K562 (cell line): ENCODE results near the gene SUPT20HL1. TPM values are rescaled to one million over a fixed set of nuclear protein-coding genes. Genes with fewer than 3 reads are reported as not detected.

ENCODE experiments used
- ATAC-seq: fragments of 200-7000 bp; cut with Tn5 transposase; 3 replicates; pipeline ENCODE4 v1.9.1; 2020; ENCODE audit warnings: moderate library complexity
- BruUV-seq: library from RNA; stranded (reverse); fragments of 400-500 nt; replicated peaks from 2 replicates; lab custom pipeline; 2021; lab: Mats Ljungman, UMichigan
- CTCF ChIA-PET: fragments of 300-600 bp; formaldehyde crosslinking; extraction: SDS; loops from one replicate; lab custom pipeline; 2021; ENCODE audit warnings: low intra/inter-chr PET ratio; lab: Yijun Ruan, JAX
- POLR2A ChIA-PET: fragments of 300-600, 350-650 bp; sonication (Branson Sonifier 250); formaldehyde crosslinking; extraction: SDS; loops from one replicate; lab custom pipeline; 2021; ENCODE audit warnings: antibody characterized with exemption, inconsistent platforms; lab: Yijun Ruan, JAX
- DNase-seq, 4 experiments: peaks; one replicate each; pipeline versions ENCODE4 v3.0.0 to v3.0.0-alpha.2; 2011 to 2018; ENCODE audit warnings: low spot score in 3 of 4, mixed read lengths in 3 of 4; ENCODE audit errors: extremely low read depth in 1 of 4
- FAIRE-seq: peaks from 2 replicates; lab custom pipeline; 2011; peaks lifted over from hg19 to GRCh38; lab: Jason Lieb, UNC
- H2AFZ ChIP-seq: 2 replicates; pipeline ENCODE4 v1.6.0; 2011; ENCODE audit warnings: low read depth, low read length, control low read depth, inconsistent platforms
- H3K27ac ChIP-seq: fragments of 200-600 bp; 3 replicates; pipeline ENCODE4 v1.8.0; 2011; ENCODE audit warnings: low read depth, mild to moderate bottlenecking, control low read depth, inconsistent platforms, low read length, moderate library complexity, mixed read lengths; ENCODE audit errors: extremely low read depth
- H3K27me3 ChIP-seq, 2 experiments: fragments of 300-600 bp in 1 of 2; 2 replicates in 1 of 2; 3 replicates in 1 of 2; pipeline versions ENCODE4 v1.6.0 to v1.8.0; 2011; ENCODE audit warnings: inconsistent platforms in 2 of 2, low read length in 2 of 2, mild to moderate bottlenecking in 1 of 2, mixed read lengths in 1 of 2, moderate library complexity in 1 of 2; ENCODE audit not compliant: control insufficient read depth in 2 of 2, insufficient read depth in 2 of 2
- H3K36me3 ChIP-seq: fragments of 300-600 bp; 3 replicates; pipeline ENCODE4 v1.8.0; 2011; ENCODE audit warnings: mild to moderate bottlenecking, low read length, inconsistent platforms; ENCODE audit not compliant: control insufficient read depth, insufficient read depth
- H3K4me1 ChIP-seq, 2 experiments: fragments of 200-600 bp in 1 of 2; replicated peaks in 1 of 2; 2 replicates in 1 of 2; 3 replicates in 1 of 2; pipeline versions ENCODE4 v1.5.1 to v1.8.0; 2011; ENCODE audit warnings: inconsistent platforms in 2 of 2, low read length in 2 of 2, mild to moderate bottlenecking in 1 of 2, mixed read lengths in 1 of 2, moderate library complexity in 1 of 2; ENCODE audit not compliant: control insufficient read depth in 2 of 2, insufficient read depth in 2 of 2
- H3K4me2 ChIP-seq: 2 replicates; pipeline ENCODE4 v1.6.1; 2011; ENCODE audit warnings: low read length, control low read depth, inconsistent platforms, mixed read lengths; ENCODE audit not compliant: insufficient read depth
- H3K4me3 ChIP-seq: fragments of 200-600 bp; sonication (generic), shearing (Covaris generic); 2 replicates; pipeline ENCODE4 v1.5.1; 2016; ENCODE audit warnings: control low read depth, inconsistent platforms
- H3K79me2 ChIP-seq: fragments of 200-600 bp; 3 replicates; pipeline ENCODE4 v1.8.0; 2011; ENCODE audit warnings: low read length, inconsistent platforms; ENCODE audit not compliant: control insufficient read depth, insufficient read depth
- H3K9ac ChIP-seq, 2 experiments: 2 replicates each; pipeline versions ENCODE4 v1.6.0 to v1.6.1; 2011; ENCODE audit warnings: low read depth in 2 of 2, low read length in 2 of 2, control low read depth in 1 of 2, inconsistent platforms in 1 of 2, mild to moderate bottlenecking in 1 of 2, mixed read lengths in 1 of 2; ENCODE audit not compliant: insufficient read depth in 1 of 2
- H3K9me1 ChIP-seq: one replicate; pipeline ENCODE4 v1.6.0; 2011; ENCODE audit warnings: inconsistent platforms, mild to moderate bottlenecking, low read length, moderate library complexity; ENCODE audit not compliant: control insufficient read depth, insufficient read depth
- H3K9me3 ChIP-seq: replicated peaks from 2 replicates; pipeline ENCODE4 v1.5.1; 2011; ENCODE audit warnings: low read depth, low read length, inconsistent platforms; ENCODE audit not compliant: control insufficient read depth, insufficient read depth
- H4K20me1 ChIP-seq: replicated peaks from 2 replicates; pipeline ENCODE4 v1.6.1; 2011; ENCODE audit warnings: low read length, inconsistent platforms, mixed read lengths; ENCODE audit not compliant: control insufficient read depth, insufficient read depth
- CREM ChIP-seq: IDR thresholded peaks from 2 replicates; pipeline ENCODE4 v1.6.1; 2014; ENCODE audit warnings: antibody characterized with exemption, low read depth
- ETV6 ChIP-seq, 3 experiments: fragments of 150-350 bp in 1 of 3; sonication (generic) in 1 of 3; formaldehyde crosslinking in 1 of 3; IDR thresholded peaks; 2 replicates each; pipeline versions ENCODE4 v1.6.1 to v1.8.0; 2014 to 2022; ENCODE audit warnings: borderline replicate concordance in 2 of 3, low read depth in 2 of 3, antibody characterized with exemption in 1 of 3, low read length in 1 of 3, mild to moderate bottlenecking in 1 of 3, missing genetic modification reagents in 1 of 3
- NFIX ChIP-seq: fragments of 250-450 bp; sonication (Bioruptor Pico); IDR thresholded peaks from 2 replicates; pipeline ENCODE4 v1.4.0; 2020; ENCODE audit warnings: low read depth, mild to moderate bottlenecking, moderate library complexity
- OTX1 ChIP-seq: fragments of 450-650 bp; formaldehyde crosslinking; IDR thresholded peaks from 2 replicates; pipeline ENCODE4 v1.4.0; 2022; ENCODE audit warnings: mild to moderate bottlenecking
- SAP30 ChIP-seq: fragments of 200-600 bp; sonication (generic); IDR thresholded peaks from 2 replicates; pipeline ENCODE4 v1.6.1; 2012; ENCODE audit warnings: borderline replicate concordance, low read depth, mild to moderate bottlenecking, moderate library complexity, low read length, control low read depth, inconsistent platforms; ENCODE audit not compliant: insufficient read depth, poor library complexity, severe bottlenecking
- SLC30A9 ChIP-seq: fragments of 250-450 bp; sonication (Bioruptor Pico); IDR thresholded peaks from 2 replicates; pipeline ENCODE4 v1.8.0; 2022; ENCODE audit warnings: mild to moderate bottlenecking, moderate library complexity
- WGBS: fragments of 100-300 bp; shearing (Covaris generic); methylation state at CpG from one replicate; pipeline ENCODE4 v1.1.6; 2016; ENCODE audit warnings: low coverage, mixed read lengths; ENCODE audit not compliant: insufficient coverage; ENCODE audit errors: missing lambda C conversion rate; 5-methylcytosine and 5-hydroxymethylcytosine counted together
- in situ Hi-C: fragments of 300-500 bp; cut with MboI; formaldehyde crosslinking; loops from 4 replicates; pipeline ENCODE4 v1.15.0; 2018; ENCODE audit warnings: inconsistent platforms, mixed read lengths
- intact Hi-C: fragments of 100-400 bp; cut with micrococcal nuclease; formaldehyde crosslinking; loops from 2 replicates; pipeline ENCODE4 v1.14.2; 2022
- polyA plus RNA-seq, 8 experiments: library from polyadenylated mRNA; depleted of rRNA in 4 of 8; stranded (reverse) in 5 of 8; unstranded in 3 of 8; fragments of >200 nt; fragmentation: Nextera tagmentation in 2 of 8; fragmentation: Illumina TruSeq in 1 of 8; extraction: Ambion mirVana in 2 of 8; extraction: Trizol in 1 of 8; gene quantifications; 2 replicates each; pipeline versions ENCODE4 v1.2.1 to v1.2.3, GENCODE V29; 2011 to 2014; ENCODE audit warnings: inconsistent platforms in 1 of 8, missing spikeins in 1 of 8
- total RNA-seq, 7 experiments: library from RNA; depleted of rRNA in 6 of 7; stranded (reverse); fragments of >200 nt in 6 of 7; fragmentation: Illumina TruSeq in 2 of 7; extraction: Trizol in 2 of 7; gene quantifications; 2 replicates each; pipeline versions ENCODE4 v1.2.1 to v1.2.3, GENCODE V29; 2011 to 2021; ENCODE audit warnings: low replicate concordance in 1 of 7
- TF ChIP-seq, protein P1 (sequence below): IDR thresholded peaks from 3 replicates; pipeline ENCODE4 v1.6.1; 2011; ENCODE audit warnings: borderline replicate concordance, mild to moderate bottlenecking, moderate library complexity; ENCODE audit not compliant: insufficient read length; ENCODE audit errors: extremely low read depth

Gene SUPT20HL1
- total and polyA plus RNA-seq, 9 of the 15 experiments (the other 6 are each of a cell fraction or from before 2014, with no cell fraction given): not detected

- Histone ChIP-seq H3K27ac (no peak overlapping the region), H3K4me3 (no peak overlapping the region), H3K4me1 (no peaks in the 10 kb centered on the region), H3K27me3 (peaks cover 0 to 5% of the 10 kb centered on the region in 2 experiments; a peak in 1 of 5 replicates), H3K36me3 (no peaks in the 10 kb centered on the region), H3K9ac (no peak overlapping the region), H3K4me2 (no peak overlapping the region), H2AFZ (no peak overlapping the region), H4K20me1 (no peaks in the 10 kb centered on the region), H3K9me3 (no peaks in the 10 kb centered on the region), H3K9me1 (no peaks in the 10 kb centered on the region), H3K79me2 (no peaks in the 10 kb centered on the region)
- intact Hi-C loops: no loop called here
- ATAC-seq: no peak
- TF ChIP-seq CREM (no peak), SAP30 (no peak), ETV6 (IDR thresholded peaks at IDR 0.05; ENCODE audit: borderline replicate concordance in 1 of 2, low read depth in 2 of 2, low read length in 1 of 2) (no peak), ETV6 (CRISPR knock-in tag; IDR thresholded peaks at IDR 0.05; ENCODE audit: borderline replicate concordance) (no peak), OTX1 (CRISPR knock-in tag) (no peak), NFIX (CRISPR knock-in tag) (no peak), SLC30A9 (CRISPR knock-in tag) (no peak)
- TF ChIP-seq, protein P1, sequence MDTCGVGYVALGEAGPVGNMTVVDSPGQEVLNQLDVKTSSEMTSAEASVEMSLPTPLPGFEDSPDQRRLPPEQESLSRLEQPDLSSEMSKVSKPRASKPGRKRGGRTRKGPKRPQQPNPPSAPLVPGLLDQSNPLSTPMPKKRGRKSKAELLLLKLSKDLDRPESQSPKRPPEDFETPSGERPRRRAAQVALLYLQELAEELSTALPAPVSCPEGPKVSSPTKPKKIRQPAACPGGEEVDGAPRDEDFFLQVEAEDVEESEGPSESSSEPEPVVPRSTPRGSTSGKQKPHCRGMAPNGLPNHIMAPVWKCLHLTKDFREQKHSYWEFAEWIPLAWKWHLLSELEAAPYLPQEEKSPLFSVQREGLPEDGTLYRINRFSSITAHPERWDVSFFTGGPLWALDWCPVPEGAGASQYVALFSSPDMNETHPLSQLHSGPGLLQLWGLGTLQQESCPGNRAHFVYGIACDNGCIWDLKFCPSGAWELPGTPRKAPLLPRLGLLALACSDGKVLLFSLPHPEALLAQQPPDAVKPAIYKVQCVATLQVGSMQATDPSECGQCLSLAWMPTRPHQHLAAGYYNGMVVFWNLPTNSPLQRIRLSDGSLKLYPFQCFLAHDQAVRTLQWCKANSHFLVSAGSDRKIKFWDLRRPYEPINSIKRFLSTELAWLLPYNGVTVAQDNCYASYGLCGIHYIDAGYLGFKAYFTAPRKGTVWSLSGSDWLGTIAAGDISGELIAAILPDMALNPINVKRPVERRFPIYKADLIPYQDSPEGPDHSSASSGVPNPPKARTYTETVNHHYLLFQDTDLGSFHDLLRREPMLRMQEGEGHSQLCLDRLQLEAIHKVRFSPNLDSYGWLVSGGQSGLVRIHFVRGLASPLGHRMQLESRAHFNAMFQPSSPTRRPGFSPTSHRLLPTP: no peak
- 0% methylated on average over 2 of the region's 2 CpGs for WGBS
- BruUV-seq: no TSS peak
- CTCF ChIA-PET: no interaction called here
- POLR2A ChIA-PET: interaction anchor here (0.7 kb wide), 1 partner anchor 20 kb away, joined by 3 read pairs; no protein-coding TSS in a partner anchor
- no peak for DNase-seq
- FAIRE-seq: no peak
- in situ Hi-C loops: no loop called here
These were observed 16.8 kb downstream of the SUPT20HL1 start for GRCh38 chrX:24377195-24377594.
